ENCODE measurements around the gene OVOL1.

OVOL1 gene

DNA sequence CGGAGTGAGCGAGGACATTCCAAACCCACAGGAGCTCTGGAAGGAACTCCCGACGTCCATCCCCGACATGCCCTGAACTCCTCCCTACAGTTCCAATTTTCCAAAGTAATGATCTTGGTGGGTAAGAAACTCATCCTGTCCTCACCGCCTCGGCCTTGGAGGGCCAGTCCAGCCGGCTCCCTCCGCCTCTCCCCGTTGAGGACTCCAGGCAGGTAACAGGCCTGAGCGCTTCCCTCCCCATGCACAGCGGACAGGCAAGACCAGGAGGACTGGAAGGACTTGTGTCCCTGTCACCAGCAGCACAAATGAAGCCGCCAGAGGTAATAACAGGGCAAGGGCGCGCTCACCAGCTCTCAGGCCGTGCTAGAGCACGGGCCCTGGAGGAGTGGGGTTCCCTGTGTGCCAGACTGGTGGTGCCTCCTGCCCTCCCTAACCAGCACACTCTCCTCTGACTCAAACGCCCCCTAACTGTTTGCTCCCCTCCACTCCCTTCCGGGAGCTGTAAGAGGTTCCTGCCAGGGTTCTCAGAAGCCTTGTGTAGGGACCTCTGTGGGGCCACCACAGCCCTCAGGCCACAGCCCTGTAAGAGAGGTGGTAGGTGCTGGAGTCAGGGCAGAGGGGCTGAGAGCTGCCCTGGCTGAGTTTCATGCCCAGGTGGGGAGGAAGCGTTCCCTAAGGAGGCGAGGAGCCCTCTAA is 17.1 kb downstream of the OVOL1 start:
- TF ChIP-seq, protein P1, sequence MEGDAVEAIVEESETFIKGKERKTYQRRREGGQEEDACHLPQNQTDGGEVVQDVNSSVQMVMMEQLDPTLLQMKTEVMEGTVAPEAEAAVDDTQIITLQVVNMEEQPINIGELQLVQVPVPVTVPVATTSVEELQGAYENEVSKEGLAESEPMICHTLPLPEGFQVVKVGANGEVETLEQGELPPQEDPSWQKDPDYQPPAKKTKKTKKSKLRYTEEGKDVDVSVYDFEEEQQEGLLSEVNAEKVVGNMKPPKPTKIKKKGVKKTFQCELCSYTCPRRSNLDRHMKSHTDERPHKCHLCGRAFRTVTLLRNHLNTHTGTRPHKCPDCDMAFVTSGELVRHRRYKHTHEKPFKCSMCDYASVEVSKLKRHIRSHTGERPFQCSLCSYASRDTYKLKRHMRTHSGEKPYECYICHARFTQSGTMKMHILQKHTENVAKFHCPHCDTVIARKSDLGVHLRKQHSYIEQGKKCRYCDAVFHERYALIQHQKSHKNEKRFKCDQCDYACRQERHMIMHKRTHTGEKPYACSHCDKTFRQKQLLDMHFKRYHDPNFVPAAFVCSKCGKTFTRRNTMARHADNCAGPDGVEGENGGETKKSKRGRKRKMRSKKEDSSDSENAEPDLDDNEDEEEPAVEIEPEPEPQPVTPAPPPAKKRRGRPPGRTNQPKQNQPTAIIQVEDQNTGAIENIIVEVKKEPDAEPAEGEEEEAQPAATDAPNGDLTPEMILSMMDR (conservative IDR thresholded peaks at IDR 0.05): no peak
- no peak overlapping the region for H3K27ac ChIP-seq

DNA sequence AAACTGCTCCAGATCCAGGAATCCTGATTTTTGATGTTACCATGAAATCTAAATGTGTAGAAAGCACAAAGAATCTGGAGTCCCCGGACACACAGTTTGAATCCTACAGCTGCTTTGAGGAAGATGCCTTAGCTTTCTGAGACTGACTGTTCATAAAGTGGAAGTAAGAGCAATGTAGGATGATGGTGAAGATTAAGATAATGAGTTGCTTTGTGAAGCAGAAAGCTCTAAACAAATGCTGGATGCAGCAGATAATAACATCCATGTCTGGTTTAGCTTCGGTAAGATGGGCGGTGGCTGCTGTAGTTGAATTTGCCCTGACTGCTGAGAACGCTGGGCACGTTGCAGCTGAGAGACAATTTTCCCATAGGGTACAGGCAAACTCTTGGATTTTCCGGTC is 20.1 kb downstream of the OVOL1 start:
- no peak overlapping the region for H3K27ac ChIP-seq
- TF ChIP-seq, protein P1 (conservative IDR thresholded peaks at IDR 0.05): no peak

DNA sequence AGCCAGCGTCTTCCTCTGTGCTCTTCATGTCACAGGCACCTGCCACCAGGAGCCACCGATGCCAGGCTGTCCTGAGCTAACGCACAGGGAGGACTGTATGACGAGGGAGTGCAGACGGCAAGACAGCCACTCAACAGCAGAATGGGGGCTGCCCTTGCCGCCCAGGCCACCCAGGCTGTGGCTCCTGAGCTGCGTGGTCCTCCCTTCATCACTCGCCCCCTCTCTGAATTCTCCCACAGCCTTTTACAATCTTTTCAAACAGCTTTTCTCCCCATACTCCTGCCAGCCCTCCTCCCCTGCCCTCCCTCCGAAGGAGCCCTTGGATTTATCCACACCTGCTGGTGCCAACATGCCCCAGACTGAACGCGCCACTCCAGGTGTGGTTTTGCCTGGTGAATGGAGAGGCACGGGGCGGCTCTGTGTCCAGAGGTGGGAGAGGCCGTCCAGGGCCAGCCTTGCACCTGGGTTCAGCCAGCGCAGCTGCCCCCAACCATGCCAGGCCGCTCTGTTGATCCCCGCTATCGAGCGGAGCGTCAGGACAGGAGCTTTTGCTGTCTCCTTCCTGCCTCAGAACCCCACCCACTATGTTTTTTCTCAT is 22.0 kb downstream of the OVOL1 start:
- no peak overlapping the region for H3K27ac ChIP-seq
- TF ChIP-seq, protein P1 (conservative IDR thresholded peaks at IDR 0.05): no peak

DNA sequence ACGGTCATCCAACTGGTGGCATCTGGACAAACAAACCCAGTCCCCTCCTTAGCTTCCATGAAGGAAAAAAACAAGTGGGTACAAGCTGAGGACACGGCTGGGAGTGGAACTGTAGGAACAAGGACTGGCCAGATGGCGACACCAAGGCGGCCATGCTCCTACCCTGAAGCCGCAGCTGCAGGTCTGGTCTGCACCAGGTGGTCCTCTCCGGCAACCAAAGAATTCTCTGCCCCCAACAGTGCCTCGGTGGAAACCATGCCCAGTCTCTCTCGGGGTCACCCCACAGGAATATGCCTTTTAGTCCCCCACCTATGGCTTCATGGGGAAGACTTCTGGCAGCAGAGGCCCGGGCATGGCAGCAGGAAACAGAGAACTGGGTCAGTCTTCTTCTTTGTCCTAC is 22.6 kb downstream of the OVOL1 start:
- H3K27ac ChIP-seq: no peak overlapping the region
- TF ChIP-seq, protein P1 (conservative IDR thresholded peaks at IDR 0.05): no peak

DNA sequence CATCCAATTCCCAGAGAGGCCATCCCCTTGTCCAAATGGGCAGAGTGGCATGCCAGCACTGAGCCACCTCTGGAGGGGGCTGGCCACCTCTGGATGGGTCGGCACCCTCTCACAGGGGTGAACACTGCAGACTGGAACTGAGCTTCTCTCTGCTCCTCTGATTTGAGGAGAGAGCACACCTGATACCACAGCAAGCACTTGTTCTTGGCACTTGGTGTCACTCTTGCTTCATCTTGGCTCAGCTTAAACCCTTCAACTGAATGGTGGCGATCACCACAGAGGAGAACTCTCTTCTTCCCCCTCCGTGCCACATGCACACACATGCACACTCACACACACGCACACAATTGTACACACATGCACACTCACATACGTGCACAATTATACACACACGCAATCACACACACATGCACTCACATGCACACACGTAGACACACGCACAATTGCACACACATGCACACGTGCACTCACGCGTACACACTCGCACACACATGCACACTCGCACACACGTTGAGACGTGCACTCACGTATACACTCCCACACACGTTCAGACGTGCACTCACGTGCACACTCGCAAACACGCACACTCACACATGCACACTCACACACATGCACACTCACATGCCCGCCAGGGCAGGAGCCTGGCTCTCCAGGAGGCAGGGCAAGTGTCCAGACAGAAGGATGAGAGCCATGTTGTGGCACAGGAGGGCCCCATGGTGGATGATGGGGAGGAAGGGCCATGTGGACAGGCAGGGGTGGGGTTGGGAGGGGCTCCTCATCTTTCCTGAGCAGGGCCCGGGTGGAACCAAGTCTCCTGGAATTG is 23.4 kb downstream of the OVOL1 start:
- H3K27ac ChIP-seq: no peak overlapping the region
- TF ChIP-seq, protein P1 (conservative IDR thresholded peaks at IDR 0.05): no peak

DNA sequence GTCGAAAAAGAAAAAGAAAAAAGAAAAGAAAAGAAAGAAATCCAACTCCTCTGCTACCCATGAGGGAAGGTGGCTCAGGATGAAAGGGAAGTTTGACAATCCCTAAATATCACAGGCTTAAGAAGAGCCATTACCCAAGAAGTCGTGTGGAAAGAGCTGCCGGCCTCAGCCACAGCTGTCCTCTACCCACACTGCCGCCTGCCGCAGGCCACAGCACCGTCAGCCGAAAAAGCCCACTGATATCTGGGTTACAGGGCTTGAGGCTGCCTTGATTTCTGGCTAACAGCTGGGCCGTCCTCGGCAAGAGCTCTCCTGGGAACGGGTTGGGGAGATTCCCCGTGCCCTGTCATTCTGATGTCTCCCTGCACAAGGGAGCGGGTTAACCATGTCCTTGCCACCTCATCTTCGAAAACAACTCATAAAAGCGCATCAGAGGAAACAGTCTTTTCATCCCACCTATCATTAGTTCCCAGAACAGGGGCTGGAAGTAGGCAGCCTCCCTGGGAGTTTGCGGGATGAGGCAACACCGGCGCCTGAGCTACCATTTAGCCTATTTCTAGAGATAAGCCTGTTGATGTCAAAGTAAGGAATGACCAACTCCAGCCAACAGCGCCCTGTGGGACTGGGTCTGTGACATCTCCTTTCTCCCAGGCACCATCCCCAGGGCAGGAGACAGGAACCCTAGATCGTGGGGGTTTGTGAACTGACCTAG is 25.1 kb downstream of the OVOL1 start:
- TF ChIP-seq, protein P1 (conservative IDR thresholded peaks at IDR 0.05): no peak
- no peak overlapping the region for H3K27ac ChIP-seq
